BJ (cell line): ENCODE measurements around the gene SAPCD2. TPM values are rescaled to one million over a fixed set of nuclear protein-coding genes. Genes with fewer than 3 reads are reported as not detected.

Experiments used
- CTCF ChIA-PET: fragments of 350-600 bp; formaldehyde crosslinking; extraction: SDS; loops from one replicate; lab custom pipeline; 2021; ENCODE audit warnings: antibody characterized with exemption, inconsistent platforms; lab: Yijun Ruan, JAX
- POLR2A ChIA-PET: fragments of 300-600 bp; sonication (Branson Sonifier 250); formaldehyde crosslinking; extraction: SDS; loops from one replicate; lab custom pipeline; 2021; ENCODE audit warnings: antibody characterized with exemption; lab: Charles Lee
- DNase-seq: peaks from one replicate; pipeline ENCODE4 v3.0.0-alpha.2; 2011; ENCODE audit warnings: low read depth
- H3K27me3 ChIP-seq: 2 replicates; pipeline ENCODE4 v1.6.0; 2011; ENCODE audit warnings: low read length; ENCODE audit not compliant: control insufficient read depth, insufficient read depth
- H3K36me3 ChIP-seq: 2 replicates; pipeline ENCODE4 v1.5.1; 2011; ENCODE audit warnings: low read length; ENCODE audit not compliant: control insufficient read depth, insufficient read depth
- H3K4me3 ChIP-seq: 2 replicates; pipeline ENCODE4 v1.5.1; 2011; ENCODE audit warnings: low read depth, mild to moderate bottlenecking, control low read depth, low read length
- CTCF ChIP-seq: IDR thresholded peaks from 2 replicates; pipeline ENCODE4 v1.5.1; 2011; ENCODE audit warnings: low read depth, mild to moderate bottlenecking, control low read depth, inconsistent platforms, low read length, moderate library complexity; ENCODE audit not compliant: insufficient read depth
- polyA plus RNA-seq: library from polyadenylated mRNA; depleted of rRNA; stranded (reverse); fragments of >200 nt; gene quantifications from 2 replicates; pipeline ENCODE4 v1.2.3, GENCODE V29; 2011

Gene SAPCD2
- polyA plus RNA-seq, 1 experiment, result 8.6 TPM

- Histone ChIP-seq H3K4me3 (no peak overlapping the region), H3K36me3 (peaks cover 12% of the 10 kb centered on the region), H3K27me3 (no peaks in the 10 kb centered on the region)
- ChIA-PET POLR2A (no interaction called here), CTCF (interaction anchor here (0.8 to 10.7 kb wide), 3 partner anchors 14 to 215 kb away, joined by 3 to 50 read pairs (median 6); no protein-coding TSS in a partner anchor)
- no peak for TF ChIP-seq CTCF
- DNase-seq, result no peak
Measured at GRCh38 chr9:137021979-137022661, 48.2 kb downstream of the SAPCD2 start.

- H3K36me3 ChIP-seq, result peaks cover 12% of the 10 kb centered on the region
- POLR2A ChIA-PET, result no interaction called here
- CTCF ChIA-PET, result interaction anchor here (1.4 to 10.7 kb wide), 4 partner anchors 8 to 74 kb away, joined by 4 to 50 read pairs (median 12); partner anchors contain the start of genes ABCA2 and FUT7
- DNase-seq, result no peak
- H3K27me3 ChIP-seq, result no peaks in the 10 kb centered on the region
- TF ChIP-seq CTCF, result no peak
- no peak overlapping the region for H3K4me3 ChIP-seq
Measured at GRCh38 chr9:137021568-137021978, 48.8 kb downstream of the SAPCD2 start.

GRCh38 chr9:137020771-137021567, 49.4 kb downstream of the SAPCD2 start:
- ChIA-PET POLR2A (no interaction called here), CTCF (interaction anchor here (1.2 to 10.7 kb wide), 5 partner anchors 8 to 73 kb away, joined by 3 to 50 read pairs (median 6); partner anchors contain the start of genes ABCA2 and FUT7)
- no peak for TF ChIP-seq CTCF
- Histone ChIP-seq H3K27me3 (no peaks in the 10 kb centered on the region), H3K36me3 (peaks cover 15% of the 10 kb centered on the region), H3K4me3 (no peak overlapping the region)
- DNase-seq, result no peak

GRCh38 chr9:137019891-137020683, 50.3 kb downstream of the SAPCD2 start:
- no peak for TF ChIP-seq CTCF
- peaks cover 19% of the 10 kb centered on the region for H3K36me3 ChIP-seq
- DNase-seq, result no peak
- H3K27me3 ChIP-seq, result no peaks in the 10 kb centered on the region
- CTCF ChIA-PET, result interaction anchor here (1.2 to 10.7 kb wide), 5 partner anchors 9 to 72 kb away, joined by 3 to 50 read pairs (median 6); partner anchors contain the start of genes ABCA2 and FUT7
- no peak overlapping the region for H3K4me3 ChIP-seq
- POLR2A ChIA-PET, result no interaction called here
